ENCODE measurements around the gene RHOT1. TPM values are rescaled to one million over a fixed set of nuclear protein-coding genes. Genes with fewer than 3 reads are reported as not detected.

The RHOT1 gene
- total RNA-seq, 1 experiment from 2014 or later, result 24.4 TPM

- H3K9me3 Mint-ChIP-seq, result no peaks in the 10 kb centered on the region
- no peak overlapping the region for H2BK120ac ChIP-seq (ENCODE audit: low read depth, low read length, poor library complexity, severe bottlenecking)
- no peaks in the 10 kb centered on the region; the same call in 1 of the 2 replicates for H3K4me1 ChIP-seq (ENCODE audit: insufficient read depth, low read length)
- TF ChIP-seq, protein P1, sequence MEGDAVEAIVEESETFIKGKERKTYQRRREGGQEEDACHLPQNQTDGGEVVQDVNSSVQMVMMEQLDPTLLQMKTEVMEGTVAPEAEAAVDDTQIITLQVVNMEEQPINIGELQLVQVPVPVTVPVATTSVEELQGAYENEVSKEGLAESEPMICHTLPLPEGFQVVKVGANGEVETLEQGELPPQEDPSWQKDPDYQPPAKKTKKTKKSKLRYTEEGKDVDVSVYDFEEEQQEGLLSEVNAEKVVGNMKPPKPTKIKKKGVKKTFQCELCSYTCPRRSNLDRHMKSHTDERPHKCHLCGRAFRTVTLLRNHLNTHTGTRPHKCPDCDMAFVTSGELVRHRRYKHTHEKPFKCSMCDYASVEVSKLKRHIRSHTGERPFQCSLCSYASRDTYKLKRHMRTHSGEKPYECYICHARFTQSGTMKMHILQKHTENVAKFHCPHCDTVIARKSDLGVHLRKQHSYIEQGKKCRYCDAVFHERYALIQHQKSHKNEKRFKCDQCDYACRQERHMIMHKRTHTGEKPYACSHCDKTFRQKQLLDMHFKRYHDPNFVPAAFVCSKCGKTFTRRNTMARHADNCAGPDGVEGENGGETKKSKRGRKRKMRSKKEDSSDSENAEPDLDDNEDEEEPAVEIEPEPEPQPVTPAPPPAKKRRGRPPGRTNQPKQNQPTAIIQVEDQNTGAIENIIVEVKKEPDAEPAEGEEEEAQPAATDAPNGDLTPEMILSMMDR (conservative IDR thresholded peaks at IDR 0.05), result peak; percentile 100; the same call in 2 of the 3 replicates
- H3K79me1 ChIP-seq (ENCODE audit: insufficient read depth, low read depth, low read length, poor library complexity, severe bottlenecking), result no peaks in the 10 kb centered on the region
- H3K14ac ChIP-seq (ENCODE audit: insufficient read depth, low read length), result no peak overlapping the region
- no peaks in the 10 kb centered on the region for H3K36me3 Mint-ChIP-seq (ENCODE audit: insufficient read depth in 1 of 3, low read depth in 3 of 3)
- no peaks in the 10 kb centered on the region for H4K20me1 ChIP-seq (ENCODE audit: control insufficient read depth, insufficient read depth, insufficient read length)
- no peak overlapping the region for H3K56ac ChIP-seq (ENCODE audit: insufficient read length, low read depth, low read length)
- no peaks in the 10 kb centered on the region for H3K27me3 ChIP-seq (ENCODE audit: insufficient read depth, low read length)
- no peak overlapping the region for H4K91ac ChIP-seq (ENCODE audit: insufficient read length, low read depth, low read length)
- H2BK15ac ChIP-seq (ENCODE audit: low read depth, low read length), result no peak overlapping the region
- H2BK12ac ChIP-seq (ENCODE audit: insufficient read length, low read depth, low read length), result no peak overlapping the region
- no peak overlapping the region for H3K4me2 ChIP-seq (ENCODE audit: insufficient read depth, insufficient read length, low read length)
- H3K23me2 ChIP-seq (ENCODE audit: insufficient read length, low read depth, low read length, poor library complexity, severe bottlenecking), result no peaks in the 10 kb centered on the region
- no peak overlapping the region for H2AFZ ChIP-seq (ENCODE audit: low read length)
- no peak overlapping the region for H3T11ph ChIP-seq (ENCODE audit: low read length)
- peaks cover 9 to 28% of the 10 kb centered on the region in 2 experiments for H3K4me1 Mint-ChIP-seq
- H4K8ac ChIP-seq (replicated peaks; ENCODE audit: insufficient read length, low read depth, low read length), result no peak overlapping the region
- no peak overlapping the region for H3K9ac ChIP-seq (ENCODE audit: extremely low read depth, insufficient read length, low read length)
- no peaks in the 10 kb centered on the region for H3K9me3 ChIP-seq (ENCODE audit: control insufficient read depth, low read depth, low read length)
- H3K79me2 ChIP-seq (ENCODE audit: insufficient read depth, low read length), result no peaks in the 10 kb centered on the region
- no peak overlapping the region for H3K27ac ChIP-seq (ENCODE audit: insufficient read length, low read depth, low read length)
- H3K4me3 Mint-ChIP-seq, result no peak overlapping the region
- H2BK5ac ChIP-seq (ENCODE audit: insufficient read length, low read length), result no peak overlapping the region
- H3K18ac ChIP-seq (ENCODE audit: insufficient read length, low read depth, low read length), result no peak overlapping the region
- WGBS (ENCODE audit: extremely low coverage, insufficient read length, low lambda C conversion rate), result no CpG with 5 or more reads among the region's 12 CpGs
- H3K4ac ChIP-seq (ENCODE audit: low read depth, low read length), result no peak overlapping the region
- H4K5ac ChIP-seq (ENCODE audit: insufficient read length, low read depth, low read length), result no peak overlapping the region
- H3K27me3 Mint-ChIP-seq (ENCODE audit: low read depth), result no peaks in the 10 kb centered on the region; the same call in 1 of the 2 replicates
- H2AK5ac ChIP-seq (ENCODE audit: insufficient read length, low read length), result no peak overlapping the region
- H3K27ac Mint-ChIP-seq, result no peak overlapping the region
- H2BK20ac ChIP-seq (ENCODE audit: low read depth, low read length, poor library complexity, severe bottlenecking), result no peak overlapping the region
- H3K23ac ChIP-seq (ENCODE audit: insufficient read length, low read depth, low read length), result no peak overlapping the region
- peak; percentile 92 for DNase-seq
Observed at GRCh38 chr17:32253117-32253611, 110.9 kb downstream of the RHOT1 start.

Data from H9 (cell line).